Panc1 (cell line): ENCODE results near the gene SLC7A7. TPM values are rescaled to one million over a fixed set of nuclear protein-coding genes. Genes with fewer than 3 reads are reported as not detected.

ENCODE experiments used
- ATAC-seq: fragments of 200-7000 bp; cut with Tn5 transposase; 2 replicates; pipeline ENCODE4 v1.9.1; 2020; ENCODE audit warnings: mild to moderate bottlenecking, moderate library complexity
- BruUV-seq: library from RNA; stranded (reverse); fragments of 400-500 nt; replicated peaks from 2 replicates; lab custom pipeline; 2021; lab: Mats Ljungman, UMichigan
- CTCF ChIA-PET: fragments of 300-600 bp; sonication (Branson Sonifier 250); formaldehyde crosslinking; loops from one replicate; lab custom pipeline; 2022; ENCODE audit warnings: antibody characterized with exemption; lab: Charles Lee
- POLR2A ChIA-PET: fragments of 300-600 bp; sonication (Branson Sonifier 250); formaldehyde crosslinking; loops from one replicate; lab custom pipeline; 2022; ENCODE audit warnings: antibody characterized with exemption; lab: Charles Lee
- DNase-seq: peaks from one replicate; pipeline ENCODE4 v3.0.0-alpha.2; 2010; ENCODE audit warnings: low read depth, low spot score
- H3K27ac ChIP-seq: 2 replicates; pipeline ENCODE4 v1.5.1; 2011; ENCODE audit warnings: mild to moderate bottlenecking, low read length, inconsistent platforms
- H3K27me3 ChIP-seq: fragments of 200-500 bp; sonication (Bioruptor generic); 2 replicates; pipeline ENCODE4 v1.6.0; 2014; ENCODE audit warnings: low read length, inconsistent platforms; ENCODE audit not compliant: control insufficient read depth, insufficient read depth
- H3K36me3 ChIP-seq: fragments of 200-500 bp; sonication (Bioruptor generic); 2 replicates; pipeline ENCODE4 v1.5.1; 2014; ENCODE audit warnings: inconsistent platforms, mild to moderate bottlenecking, low read length, moderate library complexity; ENCODE audit not compliant: control insufficient read depth, insufficient read depth
- H3K4me1 ChIP-seq: 2 replicates; pipeline ENCODE4 v1.5.1; 2011; ENCODE audit warnings: inconsistent platforms, mild to moderate bottlenecking, low read length, moderate library complexity; ENCODE audit not compliant: control insufficient read depth, insufficient read depth
- H3K4me3 ChIP-seq, 2 experiments: 2 replicates each; pipeline ENCODE4 v1.5.1; 2011 to 2012; ENCODE audit warnings: low read depth in 2 of 2, low read length in 2 of 2, mild to moderate bottlenecking in 2 of 2, inconsistent platforms in 1 of 2, moderate library complexity in 1 of 2
- H3K9me3 ChIP-seq: fragments of 200-500 bp; sonication (Bioruptor generic); 2 replicates; pipeline ENCODE4 v1.5.1; 2014; ENCODE audit warnings: low read depth, mild to moderate bottlenecking, inconsistent platforms, low read length, moderate library complexity; ENCODE audit not compliant: control insufficient read depth, insufficient read depth
- CTCF ChIP-seq: fragments of 450-650 bp; IDR thresholded peaks from 2 replicates; pipeline ENCODE4 v1.5.1; 2017; ENCODE audit warnings: mild to moderate bottlenecking
- SIN3A ChIP-seq: IDR thresholded peaks from 2 replicates; pipeline ENCODE4 v1.6.1; 2012; ENCODE audit warnings: low read depth, mild to moderate bottlenecking, low read length, moderate library complexity, borderline replicate concordance; ENCODE audit not compliant: insufficient read depth
- TCF7L2 ChIP-seq: IDR thresholded peaks from 2 replicates; pipeline ENCODE4 v1.6.1; 2011; ENCODE audit warnings: mild to moderate bottlenecking, low read depth, low read length, inconsistent platforms
- in situ Hi-C: cut with HindIII; loops from 2 replicates; pipeline ENCODE4 v1.10.0; 2016; ENCODE audit warnings: low sequenced_read_pairs, low pct_unique_long_range_greater_than_20kb
- intact Hi-C: fragments of 100-400 bp; cut with micrococcal nuclease; formaldehyde crosslinking; loops from one replicate; pipeline ENCODE4 v1.10.0; 2022; ENCODE audit not compliant: unreplicated experiment
- total RNA-seq: library from RNA; stranded (reverse); gene quantifications from one replicate; pipeline ENCODE4 v1.2.1, GENCODE V29; 2021; ENCODE audit not compliant: unreplicated experiment
- TF ChIP-seq, protein P1 (sequence below), 2 experiments: IDR thresholded peaks; 2 replicates each; pipeline ENCODE4 v1.6.1; 2011 to 2012; ENCODE audit warnings: low read depth in 2 of 2, control low read depth in 1 of 2, low read length in 1 of 2, mild to moderate bottlenecking in 1 of 2, moderate library complexity in 1 of 2; ENCODE audit not compliant: insufficient read depth in 1 of 2

SLC7A7 gene
- total RNA-seq, 1 experiment from 2014 or later: 0.85 TPM

DNA sequence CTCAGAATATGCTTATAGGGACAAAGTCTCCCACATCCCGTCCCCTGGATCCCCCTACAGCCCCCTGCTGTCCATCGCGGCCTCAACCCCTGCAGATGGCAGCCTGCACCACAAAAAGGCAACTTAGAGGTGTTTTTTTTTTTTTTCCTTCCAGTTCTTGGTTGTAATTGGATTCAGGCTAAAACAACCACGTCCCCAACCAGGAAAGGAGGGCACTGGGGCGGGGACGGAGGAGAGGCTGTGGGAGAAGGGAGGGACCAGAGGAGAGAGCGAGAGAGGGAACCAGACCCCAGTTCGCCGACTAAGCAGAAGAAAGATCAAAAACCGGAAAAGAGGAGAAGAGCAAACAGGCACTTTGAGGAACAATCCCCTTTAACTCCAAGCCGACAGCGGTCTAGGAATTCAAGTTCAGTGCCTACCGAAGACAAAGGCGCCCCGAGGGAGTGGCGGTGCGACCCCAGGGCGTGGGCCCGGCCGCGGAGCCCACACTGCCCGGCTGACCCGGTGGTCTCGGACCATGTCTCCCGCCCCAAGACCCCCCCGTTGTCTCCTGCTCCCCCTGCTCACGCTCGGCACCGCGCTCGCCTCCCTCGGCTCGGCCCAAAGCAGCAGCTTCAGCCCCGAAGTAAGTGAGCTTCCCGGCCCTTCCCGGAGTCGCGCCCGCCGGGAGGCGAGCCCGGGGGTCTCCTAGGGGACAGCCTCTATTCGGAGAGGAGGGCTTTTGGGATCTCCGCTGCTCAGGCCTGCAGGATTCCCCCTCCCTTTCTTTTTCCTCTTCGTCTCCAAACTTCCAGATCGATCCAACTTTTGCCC, 21.3 kb upstream of the SLC7A7 start, which contains the start of gene MMP14:
TSS of gene MMP14 (plus strand) at position 285 of the 813 bp plus-strand sequence. CDS start at position 518, 233 bp downstream.
- BruUV-seq: no TSS peak

DNA sequence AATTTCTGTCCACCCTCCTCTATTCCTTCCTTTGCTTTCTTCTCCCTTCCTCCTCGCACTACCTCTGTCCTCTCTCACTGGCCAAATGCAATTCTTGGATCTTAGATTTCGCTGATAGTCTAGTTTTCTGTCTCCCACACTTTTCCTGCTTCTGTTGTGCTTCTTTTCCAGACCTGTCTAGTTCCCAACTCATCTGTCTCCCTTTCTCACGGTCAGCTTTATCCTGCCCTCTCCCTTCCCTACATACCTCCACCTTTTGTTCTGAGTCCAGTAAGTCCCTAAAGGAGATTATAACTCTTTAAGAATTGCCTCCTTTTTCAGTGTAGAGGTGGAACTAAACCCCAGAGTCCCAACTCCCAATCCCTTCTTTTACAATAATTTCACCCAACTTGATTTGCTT, 20.3 kb upstream of the SLC7A7 start:
- H3K27me3 ChIP-seq: no peaks in the 10 kb centered on the region
- H3K36me3 ChIP-seq: peaks cover 5% of the 10 kb centered on the region
- TF ChIP-seq CTCF (no peak), TCF7L2 (no peak), SIN3A (no peak)
- TF ChIP-seq, protein P1, sequence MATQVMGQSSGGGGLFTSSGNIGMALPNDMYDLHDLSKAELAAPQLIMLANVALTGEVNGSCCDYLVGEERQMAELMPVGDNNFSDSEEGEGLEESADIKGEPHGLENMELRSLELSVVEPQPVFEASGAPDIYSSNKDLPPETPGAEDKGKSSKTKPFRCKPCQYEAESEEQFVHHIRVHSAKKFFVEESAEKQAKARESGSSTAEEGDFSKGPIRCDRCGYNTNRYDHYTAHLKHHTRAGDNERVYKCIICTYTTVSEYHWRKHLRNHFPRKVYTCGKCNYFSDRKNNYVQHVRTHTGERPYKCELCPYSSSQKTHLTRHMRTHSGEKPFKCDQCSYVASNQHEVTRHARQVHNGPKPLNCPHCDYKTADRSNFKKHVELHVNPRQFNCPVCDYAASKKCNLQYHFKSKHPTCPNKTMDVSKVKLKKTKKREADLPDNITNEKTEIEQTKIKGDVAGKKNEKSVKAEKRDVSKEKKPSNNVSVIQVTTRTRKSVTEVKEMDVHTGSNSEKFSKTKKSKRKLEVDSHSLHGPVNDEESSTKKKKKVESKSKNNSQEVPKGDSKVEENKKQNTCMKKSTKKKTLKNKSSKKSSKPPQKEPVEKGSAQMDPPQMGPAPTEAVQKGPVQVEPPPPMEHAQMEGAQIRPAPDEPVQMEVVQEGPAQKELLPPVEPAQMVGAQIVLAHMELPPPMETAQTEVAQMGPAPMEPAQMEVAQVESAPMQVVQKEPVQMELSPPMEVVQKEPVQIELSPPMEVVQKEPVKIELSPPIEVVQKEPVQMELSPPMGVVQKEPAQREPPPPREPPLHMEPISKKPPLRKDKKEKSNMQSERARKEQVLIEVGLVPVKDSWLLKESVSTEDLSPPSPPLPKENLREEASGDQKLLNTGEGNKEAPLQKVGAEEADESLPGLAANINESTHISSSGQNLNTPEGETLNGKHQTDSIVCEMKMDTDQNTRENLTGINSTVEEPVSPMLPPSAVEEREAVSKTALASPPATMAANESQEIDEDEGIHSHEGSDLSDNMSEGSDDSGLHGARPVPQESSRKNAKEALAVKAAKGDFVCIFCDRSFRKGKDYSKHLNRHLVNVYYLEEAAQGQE (IDR thresholded peaks at IDR 0.05; ENCODE audit: insufficient read depth in 1 of 2, low read depth in 2 of 2, low read length in 1 of 2): no peak
- peaks cover 3% of the 10 kb centered on the region for H3K4me1 ChIP-seq
- DNase-seq (no peak), ATAC-seq (no peak)
- in situ Hi-C loops: no loop called here
- intact Hi-C loops: no loop called here
- no peak overlapping the region for H3K27ac ChIP-seq
- ChIA-PET POLR2A (no interaction called here), CTCF (no interaction called here)
- no peak overlapping the region for H3K4me3 ChIP-seq
- no peaks in the 10 kb centered on the region for H3K9me3 ChIP-seq
- BruUV-seq: no TSS peak

More for the DNA sequence above, 21.3 kb upstream of the SLC7A7 start, which contains the start of gene MMP14:
- ChIA-PET POLR2A (interaction anchor here (0.6 to 1.4 kb wide), 3 partner anchors 13 to 82 kb away, joined by 3 to 9 read pairs (median 6); no protein-coding TSS in a partner anchor), CTCF (interaction anchor here (0.7 kb wide), 1 partner anchor 461 kb away, joined by 6 read pairs; no protein-coding TSS in a partner anchor)
- Histone ChIP-seq H3K4me3 (peak within 1 kb of the TSS; percentile 62 to 76), H3K27ac (peak within 1 kb of the TSS; percentile 68), H3K27me3 (no peaks in the 10 kb centered on the region), H3K36me3 (peaks cover 3% of the 10 kb centered on the region; the same call in 1 of the 2 replicates), H3K9me3 (no peaks in the 10 kb centered on the region), H3K4me1 (no peaks in the 10 kb centered on the region; the same call in none of the 2 replicates)
- intact Hi-C loops: no loop called here
- in situ Hi-C loops: no loop called here
- DNase-seq (no peak), ATAC-seq (peak; percentile 77)
- TF ChIP-seq, protein P1 (IDR thresholded peaks at IDR 0.05; ENCODE audit: insufficient read depth in 1 of 2, low read depth in 2 of 2, low read length in 1 of 2): no peak
- peak; percentile 36; the same call in 1 of the 2 replicates for TF ChIP-seq SIN3A
